HG03060 (cell line): Measurements from ENCODE around the gene TRIML2.

ENCODE experiments used
- ATAC-seq: cut with Tn5 transposase; IDR thresholded peaks from one replicate; pipeline ENCODE4 v1.9.1; 2021; ENCODE audit warnings: low read depth, moderate number of reproducible peaks; ENCODE audit not compliant: unreplicated experiment

The TRIML2 gene, protein sequence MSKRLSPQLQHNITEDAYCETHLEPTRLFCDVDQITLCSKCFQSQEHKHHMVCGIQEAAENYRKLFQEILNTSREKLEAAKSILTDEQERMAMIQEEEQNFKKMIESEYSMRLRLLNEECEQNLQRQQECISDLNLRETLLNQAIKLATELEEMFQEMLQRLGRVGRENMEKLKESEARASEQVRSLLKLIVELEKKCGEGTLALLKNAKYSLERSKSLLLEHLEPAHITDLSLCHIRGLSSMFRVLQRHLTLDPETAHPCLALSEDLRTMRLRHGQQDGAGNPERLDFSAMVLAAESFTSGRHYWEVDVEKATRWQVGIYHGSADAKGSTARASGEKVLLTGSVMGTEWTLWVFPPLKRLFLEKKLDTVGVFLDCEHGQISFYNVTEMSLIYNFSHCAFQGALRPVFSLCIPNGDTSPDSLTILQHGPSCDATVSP

GRCh38 chr4:188109157-188109755 lies at the start of gene TRIML2:
Gene TRIML2 (minus strand): TSS chr4:188109603. CDS start chr4:188105368, 4,235 bp downstream.
- no peak for ATAC-seq

DNA sequence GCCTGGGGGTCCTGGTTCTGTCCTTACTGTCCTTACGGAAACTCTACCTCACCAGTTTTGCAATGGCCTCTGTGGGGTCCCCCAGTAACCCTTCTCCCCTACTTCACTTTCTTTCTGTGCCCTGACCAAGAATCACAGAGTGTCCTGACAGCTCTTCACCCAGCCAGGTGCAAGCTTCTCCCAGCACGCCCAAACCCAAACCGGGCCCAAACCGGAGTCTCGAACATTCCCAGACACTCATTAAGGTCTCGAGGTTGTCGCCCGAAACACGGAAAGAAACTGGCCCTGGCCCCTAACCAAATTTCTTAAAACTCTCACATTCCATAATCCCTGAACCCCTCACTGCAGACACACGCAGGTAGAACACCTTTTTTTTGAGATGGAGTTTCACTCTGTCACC lies 48.9 kb upstream of the TRIML2 start:
- ATAC-seq, result no peak

GRCh38 chr4:188154668-188155405 lies 45.4 kb upstream of the TRIML2 start:
- no peak for ATAC-seq

DNA sequence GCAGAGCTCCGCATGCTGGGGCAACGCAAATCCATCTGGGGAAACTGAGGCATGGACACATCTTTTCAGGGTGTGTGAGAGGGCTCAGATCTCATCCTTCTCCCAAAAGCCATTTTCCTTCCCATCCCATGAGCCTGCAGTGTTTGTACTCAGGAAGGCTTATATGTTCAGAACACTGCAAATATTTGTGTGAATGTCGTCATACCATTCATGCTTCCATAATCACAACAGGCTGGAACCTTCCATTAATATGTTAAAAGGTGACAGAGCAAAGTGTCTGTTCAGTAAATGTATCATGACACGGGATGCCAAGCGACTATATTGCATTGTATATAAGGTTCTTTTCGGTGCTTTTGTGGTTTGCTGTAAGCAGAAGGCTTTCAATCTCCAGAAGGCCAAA lies 38.4 kb upstream of the TRIML2 start:
- no peak for ATAC-seq

GRCh38 chr4:188147176-188147575 lies 37.8 kb upstream of the TRIML2 start:
- no peak for ATAC-seq

- no peak for ATAC-seq
Measured at GRCh38 chr4:188146618-188147017, 37.2 kb upstream of the TRIML2 start.

GRCh38 chr4:188145601-188146000 lies 36.2 kb upstream of the TRIML2 start:
- ATAC-seq, result no peak

- ATAC-seq, result no peak
Measured at GRCh38 chr4:188143731-188144130, 34.3 kb upstream of the TRIML2 start.

DNA sequence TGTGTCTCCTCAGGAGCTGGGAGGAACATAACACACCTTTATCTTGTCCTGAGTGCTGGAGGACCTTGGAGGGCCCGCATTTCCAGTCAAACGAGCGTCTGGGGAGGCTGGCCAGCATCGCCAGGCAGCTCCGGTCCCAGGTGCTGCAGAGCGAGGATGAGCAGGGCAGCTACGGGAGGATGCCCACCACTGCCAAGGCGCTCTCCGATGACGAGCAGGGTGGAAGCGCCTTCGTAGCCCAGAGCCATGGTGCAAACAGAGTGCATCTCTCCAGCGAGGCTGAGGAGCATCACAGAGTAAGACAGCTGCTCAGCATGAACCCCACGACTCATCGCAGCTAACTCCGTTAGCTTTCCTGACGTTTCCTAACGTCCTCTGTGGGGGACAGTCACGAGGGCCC lies 30.3 kb upstream of the TRIML2 start:
- ATAC-seq, result no peak

- ATAC-seq, result no peak
Measured at GRCh38 chr4:188139141-188139540, 29.7 kb upstream of the TRIML2 start, which contains the start of gene TRIML1. Gene TRIML1 (plus strand): TSS chr4:188139441. CDS start chr4:188139559, 118 bp downstream.

DNA sequence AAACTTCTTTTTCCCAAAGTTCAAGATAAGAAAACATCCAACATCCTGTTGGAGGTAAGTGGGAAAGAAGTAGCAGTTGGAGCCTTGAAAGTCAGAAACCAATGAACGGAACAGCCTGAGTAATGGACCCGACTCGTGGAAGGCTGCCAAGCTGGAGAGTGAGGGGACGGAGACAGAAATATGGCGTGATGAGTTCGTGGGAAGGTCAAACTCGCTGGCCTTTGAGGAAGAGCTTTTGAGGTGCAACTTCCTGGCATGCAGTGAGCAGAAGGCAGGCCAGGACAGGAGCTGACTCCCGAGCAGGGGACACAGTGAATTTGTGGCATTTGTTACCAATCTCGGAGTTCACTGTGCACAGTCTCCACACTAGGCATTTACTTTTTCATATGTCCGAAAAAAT lies 28.8 kb upstream of the TRIML2 start:
- ATAC-seq, result no peak

- no peak for ATAC-seq
Measured at GRCh38 chr4:188132232-188132631, 22.8 kb upstream of the TRIML2 start.

DNA sequence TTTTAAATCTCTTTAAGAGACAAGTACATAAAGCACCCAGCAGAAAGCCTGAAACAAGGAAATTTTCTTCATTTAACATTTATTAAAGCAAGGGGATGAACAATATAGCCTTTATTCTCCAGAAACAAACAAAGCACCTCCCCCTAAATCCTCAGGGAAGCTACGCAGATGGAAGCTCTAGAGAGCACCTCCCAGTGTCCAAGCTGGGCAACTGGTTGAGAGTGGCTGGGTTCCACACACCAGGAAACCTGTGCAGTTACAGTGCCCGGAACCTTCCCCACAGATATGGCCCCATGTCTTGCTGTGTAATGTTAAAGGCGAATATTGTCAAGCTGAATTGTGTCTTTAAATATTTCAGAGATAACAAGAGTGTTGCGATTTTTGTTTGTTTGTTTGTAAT lies 21.0 kb upstream of the TRIML2 start:
- no peak for ATAC-seq

- no peak for ATAC-seq
Measured at GRCh38 chr4:188127214-188127874, 17.9 kb upstream of the TRIML2 start.

- ATAC-seq, result no peak
Measured at GRCh38 chr4:188121530-188121929, 12.1 kb upstream of the TRIML2 start.

GRCh38 chr4:188117631-188118324 lies 8.4 kb upstream of the TRIML2 start:
- ATAC-seq, result no peak

GRCh38 chr4:188113156-188113555 lies 3.8 kb upstream of the TRIML2 start:
- ATAC-seq, result no peak

- ATAC-seq, result no peak
Measured at GRCh38 chr4:188111955-188112354, 2.6 kb upstream of the TRIML2 start.

- no peak for ATAC-seq
Measured at GRCh38 chr4:188110741-188111471, 1.5 kb upstream of the TRIML2 start.

- ATAC-seq, result no peak
Measured at GRCh38 chr4:188110036-188110435, 633 bp upstream of the TRIML2 start.
